GM23338 (cell line): ENCODE results near the gene POMP. TPM values are rescaled to one million over a fixed set of nuclear protein-coding genes. Genes with fewer than 3 reads are reported as not detected.

Source experiments
- ATAC-seq: fragments of 200-7000 bp; cut with Tn5 transposase; 3 replicates; pipeline ENCODE4 v1.9.1; 2020
- DNase-seq: peaks from one replicate; pipeline ENCODE4 v3.0.0-alpha.2; 2015; ENCODE audit warnings: low spot score
- H2AFZ ChIP-seq: fragments of 200-600 bp; sonication (generic); 2 replicates; pipeline ENCODE4 v1.8.0; 2016; ENCODE audit warnings: antibody characterized with exemption, mild to moderate bottlenecking, moderate library complexity
- H3F3A ChIP-seq: fragments of 200-600 bp; sonication (generic); replicated peaks from 2 replicates; pipeline ENCODE4 v1.8.0; 2017; ENCODE audit warnings: antibody characterized with exemption, mixed run types, low read depth
- H3K27ac ChIP-seq: fragments of 200-600 bp; sonication (generic); 2 replicates; pipeline ENCODE4 v1.6.1; 2016; ENCODE audit warnings: low read depth
- H3K27me3 ChIP-seq: fragments of 200-600 bp; sonication (generic); 2 replicates; pipeline ENCODE4 v1.8.0; 2016; ENCODE audit warnings: mild to moderate bottlenecking, mixed run types, moderate library complexity; ENCODE audit not compliant: insufficient read depth
- H3K36me3 ChIP-seq: fragments of 200-600 bp; sonication (generic); 2 replicates; pipeline ENCODE4 v1.8.0; 2016; ENCODE audit warnings: mild to moderate bottlenecking; ENCODE audit not compliant: insufficient read depth
- H3K4me1 ChIP-seq: fragments of 200-600 bp; sonication (generic); 2 replicates; pipeline ENCODE4 v1.8.0; 2016; ENCODE audit warnings: mild to moderate bottlenecking, moderate library complexity; ENCODE audit not compliant: insufficient read depth
- H3K4me2 ChIP-seq: fragments of 200-600 bp; sonication (generic); 2 replicates; pipeline ENCODE4 v1.7.1; 2017; ENCODE audit warnings: mixed run types
- H3K4me3 ChIP-seq: fragments of 200-600 bp; sonication (generic); 2 replicates; pipeline ENCODE4 v1.6.1; 2016; ENCODE audit warnings: mixed run types
- H3K79me2 ChIP-seq: fragments of 200-600 bp; sonication (generic); replicated peaks from 2 replicates; pipeline ENCODE4 v1.8.0; 2017; ENCODE audit warnings: mild to moderate bottlenecking; ENCODE audit not compliant: insufficient read depth
- H3K9me2 ChIP-seq: fragments of 200-600 bp; sonication (generic); 2 replicates; pipeline ENCODE4 v1.8.0; 2017; ENCODE audit not compliant: insufficient read depth
- H4K20me1 ChIP-seq: fragments of 200-600 bp; sonication (generic); replicated peaks from 2 replicates; pipeline ENCODE4 v1.8.0; 2017; ENCODE audit warnings: mild to moderate bottlenecking; ENCODE audit not compliant: insufficient read depth
- H3K27ac Mint-ChIP-seq: 2 replicates; pipeline ENCODE4 v1.8.0; 2020; ENCODE audit warnings: inconsistent platforms, mild to moderate bottlenecking, moderate library complexity, mixed read lengths
- H3K27me3 Mint-ChIP-seq: 3 replicates; pipeline ENCODE4 v1.8.0; 2022; ENCODE audit warnings: low read depth, mild to moderate bottlenecking, moderate library complexity, mixed read lengths, inconsistent platforms; ENCODE audit not compliant: insufficient read depth, poor library complexity
- H3K36me3 Mint-ChIP-seq: 3 replicates; pipeline ENCODE4 v1.8.0; 2021; ENCODE audit warnings: low read depth, mild to moderate bottlenecking, inconsistent platforms, moderate library complexity, mixed read lengths
- H3K4me1 Mint-ChIP-seq: 3 replicates; pipeline ENCODE4 v1.8.0; 2020; ENCODE audit warnings: mild to moderate bottlenecking, inconsistent platforms, mixed read lengths
- H3K4me3 Mint-ChIP-seq: 3 replicates; pipeline ENCODE4 v1.8.0; 2021; ENCODE audit warnings: moderate library complexity, mild to moderate bottlenecking, inconsistent platforms, mixed read lengths
- H3K9me3 Mint-ChIP-seq: 3 replicates; pipeline ENCODE4 v1.8.0; 2020; ENCODE audit warnings: moderate library complexity, mild to moderate bottlenecking, inconsistent platforms, mixed read lengths
- CREB1 ChIP-seq: fragments of 250-450 bp; sonication (Bioruptor Pico); IDR thresholded peaks from 2 replicates; pipeline ENCODE4 v1.5.0; 2020; ENCODE audit warnings: low read depth, mild to moderate bottlenecking, moderate library complexity
- EZH2 ChIP-seq: fragments of 200-600 bp; sonication (generic); IDR thresholded peaks from one replicate; pipeline ENCODE4 v1.8.0; 2017; ENCODE audit warnings: antibody characterized with exemption, mild to moderate bottlenecking, low read depth; ENCODE audit not compliant: unreplicated experiment
- EZH2phosphoT487 ChIP-seq: fragments of 200-600 bp; sonication (generic); IDR thresholded peaks from one replicate; pipeline ENCODE4 v1.8.1; 2018; ENCODE audit warnings: antibody characterized with exemption; ENCODE audit not compliant: unreplicated experiment
- JUNB ChIP-seq: IDR thresholded peaks from one replicate; pipeline ENCODE4 v1.6.1; 2016; ENCODE audit warnings: antibody characterized with exemption; ENCODE audit not compliant: unreplicated experiment
- NANOG ChIP-seq: IDR thresholded peaks from 2 replicates; pipeline ENCODE4 v1.6.1; 2016; ENCODE audit warnings: antibody characterized with exemption, borderline replicate concordance
- POLR2AphosphoS5 ChIP-seq: IDR thresholded peaks from 2 replicates; pipeline ENCODE4 v1.6.1; 2016; ENCODE audit warnings: antibody characterized with exemption, low read depth
- STAT1 ChIP-seq: IDR thresholded peaks from one replicate; pipeline ENCODE4 v1.6.1; 2016; ENCODE audit warnings: antibody characterized with exemption; ENCODE audit not compliant: unreplicated experiment
- ZNF114 ChIP-seq: fragments of 250-450 bp; sonication (Bioruptor Pico); IDR thresholded peaks from 2 replicates; pipeline ENCODE4 v1.5.0; 2020; ENCODE audit warnings: mild to moderate bottlenecking, moderate library complexity
- ZNF331 ChIP-seq: fragments of 250-450 bp; sonication (Bioruptor Pico); IDR thresholded peaks from 2 replicates; pipeline ENCODE4 v1.5.0; 2020; ENCODE audit warnings: low read depth, mild to moderate bottlenecking, moderate library complexity
- polyA plus RNA-seq: library from polyadenylated mRNA; unstranded; fragments of >200 nt; fragmentation: Nextera tagmentation; extraction: Ambion mirVana; gene quantifications from 2 replicates; pipeline ENCODE4 v1.2.1, GENCODE V29; 2016
- total RNA-seq: library from RNA; depleted of rRNA; stranded (reverse); fragments of >200 nt; shearing (Covaris generic); gene quantifications from 2 replicates; pipeline ENCODE4 v1.2.3, GENCODE V29; 2014
- TF ChIP-seq, protein P1 (sequence below): fragments of 250-450 bp; sonication (Bioruptor Pico); IDR thresholded peaks from 2 replicates; pipeline ENCODE4 v1.5.0; 2020; ENCODE audit warnings: mild to moderate bottlenecking, moderate library complexity
- TF ChIP-seq, protein P2 (sequence below): IDR thresholded peaks from one replicate; pipeline ENCODE4 v1.6.1; 2018; ENCODE audit warnings: antibody characterized with exemption; ENCODE audit not compliant: unreplicated experiment
- TF ChIP-seq, protein P3 (sequence below): IDR thresholded peaks from 2 replicates; pipeline ENCODE4 v1.6.1; 2016; ENCODE audit warnings: antibody characterized with exemption
- TF ChIP-seq, protein P4 (sequence below), 2 experiments: fragments of 200-600 bp in 1 of 2; sonication (generic) in 1 of 2; conservative IDR thresholded peaks; 2 replicates each; pipeline versions ENCODE4 v1.5.1 to v1.6.1; 2016 to 2017; ENCODE audit warnings: antibody characterized with exemption in 2 of 2, low read depth in 2 of 2, mild to moderate bottlenecking in 2 of 2, moderate library complexity in 1 of 2

POMP gene
- total and polyA plus RNA-seq, 2 experiments from 2014 or later = 95.9 to 446 TPM

- Histone ChIP-seq H3K36me3 (no peaks in the 10 kb centered on the region), H4K20me1 (no peaks in the 10 kb centered on the region), H3K4me1 (peaks cover 8% of the 10 kb centered on the region; the same call in 1 of the 2 replicates), H3K4me3 (no peak overlapping the region), H3K4me2 (no peak overlapping the region), H3F3A (no peaks in the 10 kb centered on the region), H3K9me2 (no peaks in the 10 kb centered on the region), H3K27me3 (no peaks in the 10 kb centered on the region), H2AFZ (peak overlapping the region; percentile 12; the same call in 1 of the 2 replicates), H3K79me2 (no peaks in the 10 kb centered on the region), H3K27ac (no peak overlapping the region)
- H3K9me3 Mint-ChIP-seq = no peaks in the 10 kb centered on the region
- H3K4me1 Mint-ChIP-seq = peaks cover 25% of the 10 kb centered on the region
- H3K27me3 Mint-ChIP-seq = peaks cover 12% of the 10 kb centered on the region
- DNase-seq (no peak), ATAC-seq (no peak)
- H3K27ac Mint-ChIP-seq = no peak overlapping the region
- TF ChIP-seq STAT1 = no peak
- TF ChIP-seq ZNF114 (CRISPR knock-in tag) = no peak
- no peak for TF ChIP-seq NANOG
- TF ChIP-seq, protein P1, sequence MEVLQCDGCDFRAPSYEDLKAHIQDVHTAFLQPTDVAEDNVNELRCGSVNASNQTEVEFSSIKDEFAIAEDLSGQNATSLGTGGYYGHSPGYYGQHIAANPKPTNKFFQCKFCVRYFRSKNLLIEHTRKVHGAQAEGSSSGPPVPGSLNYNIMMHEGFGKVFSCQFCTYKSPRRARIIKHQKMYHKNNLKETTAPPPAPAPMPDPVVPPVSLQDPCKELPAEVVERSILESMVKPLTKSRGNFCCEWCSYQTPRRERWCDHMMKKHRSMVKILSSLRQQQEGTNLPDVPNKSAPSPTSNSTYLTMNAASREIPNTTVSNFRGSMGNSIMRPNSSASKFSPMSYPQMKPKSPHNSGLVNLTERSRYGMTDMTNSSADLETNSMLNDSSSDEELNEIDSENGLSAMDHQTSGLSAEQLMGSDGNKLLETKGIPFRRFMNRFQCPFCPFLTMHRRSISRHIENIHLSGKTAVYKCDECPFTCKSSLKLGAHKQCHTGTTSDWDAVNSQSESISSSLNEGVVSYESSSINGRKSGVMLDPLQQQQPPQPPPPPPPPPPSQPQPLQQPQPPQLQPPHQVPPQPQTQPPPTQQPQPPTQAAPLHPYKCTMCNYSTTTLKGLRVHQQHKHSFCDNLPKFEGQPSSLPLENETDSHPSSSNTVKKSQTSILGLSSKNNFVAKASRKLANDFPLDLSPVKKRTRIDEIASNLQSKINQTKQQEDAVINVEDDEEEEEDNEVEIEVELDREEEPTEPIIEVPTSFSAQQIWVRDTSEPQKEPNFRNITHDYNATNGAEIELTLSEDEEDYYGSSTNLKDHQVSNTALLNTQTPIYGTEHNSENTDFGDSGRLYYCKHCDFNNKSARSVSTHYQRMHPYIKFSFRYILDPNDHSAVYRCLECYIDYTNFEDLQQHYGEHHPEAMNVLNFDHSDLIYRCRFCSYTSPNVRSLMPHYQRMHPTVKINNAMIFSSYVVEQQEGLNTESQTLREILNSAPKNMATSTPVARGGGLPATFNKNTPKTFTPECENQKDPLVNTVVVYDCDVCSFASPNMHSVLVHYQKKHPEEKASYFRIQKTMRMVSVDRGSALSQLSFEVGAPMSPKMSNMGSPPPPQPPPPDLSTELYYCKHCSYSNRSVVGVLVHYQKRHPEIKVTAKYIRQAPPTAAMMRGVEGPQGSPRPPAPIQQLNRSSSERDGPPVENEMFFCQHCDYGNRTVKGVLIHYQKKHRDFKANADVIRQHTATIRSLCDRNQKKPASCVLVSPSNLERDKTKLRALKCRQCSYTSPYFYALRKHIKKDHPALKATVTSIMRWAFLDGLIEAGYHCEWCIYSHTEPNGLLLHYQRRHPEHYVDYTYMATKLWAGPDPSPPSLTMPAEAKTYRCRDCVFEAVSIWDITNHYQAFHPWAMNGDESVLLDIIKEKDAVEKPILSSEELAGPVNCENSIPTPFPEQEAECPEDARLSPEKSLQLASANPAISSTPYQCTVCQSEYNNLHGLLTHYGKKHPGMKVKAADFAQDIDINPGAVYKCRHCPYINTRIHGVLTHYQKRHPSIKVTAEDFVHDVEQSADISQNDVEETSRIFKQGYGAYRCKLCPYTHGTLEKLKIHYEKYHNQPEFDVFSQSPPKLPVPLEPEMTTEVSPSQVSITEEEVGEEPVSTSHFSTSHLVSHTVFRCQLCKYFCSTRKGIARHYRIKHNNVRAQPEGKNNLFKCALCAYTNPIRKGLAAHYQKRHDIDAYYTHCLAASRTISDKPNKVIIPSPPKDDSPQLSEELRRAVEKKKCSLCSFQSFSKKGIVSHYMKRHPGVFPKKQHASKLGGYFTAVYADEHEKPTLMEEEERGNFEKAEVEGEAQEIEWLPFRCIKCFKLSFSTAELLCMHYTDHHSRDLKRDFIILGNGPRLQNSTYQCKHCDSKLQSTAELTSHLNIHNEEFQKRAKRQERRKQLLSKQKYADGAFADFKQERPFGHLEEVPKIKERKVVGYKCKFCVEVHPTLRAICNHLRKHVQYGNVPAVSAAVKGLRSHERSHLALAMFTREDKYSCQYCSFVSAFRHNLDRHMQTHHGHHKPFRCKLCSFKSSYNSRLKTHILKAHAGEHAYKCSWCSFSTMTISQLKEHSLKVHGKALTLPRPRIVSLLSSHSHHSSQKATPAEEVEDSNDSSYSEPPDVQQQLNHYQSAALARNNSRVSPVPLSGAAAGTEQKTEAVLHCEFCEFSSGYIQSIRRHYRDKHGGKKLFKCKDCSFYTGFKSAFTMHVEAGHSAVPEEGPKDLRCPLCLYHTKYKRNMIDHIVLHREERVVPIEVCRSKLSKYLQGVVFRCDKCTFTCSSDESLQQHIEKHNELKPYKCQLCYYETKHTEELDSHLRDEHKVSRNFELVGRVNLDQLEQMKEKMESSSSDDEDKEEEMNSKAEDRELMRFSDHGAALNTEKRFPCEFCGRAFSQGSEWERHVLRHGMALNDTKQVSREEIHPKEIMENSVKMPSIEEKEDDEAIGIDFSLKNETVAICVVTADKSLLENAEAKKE = no peak
- TF ChIP-seq, protein P2, sequence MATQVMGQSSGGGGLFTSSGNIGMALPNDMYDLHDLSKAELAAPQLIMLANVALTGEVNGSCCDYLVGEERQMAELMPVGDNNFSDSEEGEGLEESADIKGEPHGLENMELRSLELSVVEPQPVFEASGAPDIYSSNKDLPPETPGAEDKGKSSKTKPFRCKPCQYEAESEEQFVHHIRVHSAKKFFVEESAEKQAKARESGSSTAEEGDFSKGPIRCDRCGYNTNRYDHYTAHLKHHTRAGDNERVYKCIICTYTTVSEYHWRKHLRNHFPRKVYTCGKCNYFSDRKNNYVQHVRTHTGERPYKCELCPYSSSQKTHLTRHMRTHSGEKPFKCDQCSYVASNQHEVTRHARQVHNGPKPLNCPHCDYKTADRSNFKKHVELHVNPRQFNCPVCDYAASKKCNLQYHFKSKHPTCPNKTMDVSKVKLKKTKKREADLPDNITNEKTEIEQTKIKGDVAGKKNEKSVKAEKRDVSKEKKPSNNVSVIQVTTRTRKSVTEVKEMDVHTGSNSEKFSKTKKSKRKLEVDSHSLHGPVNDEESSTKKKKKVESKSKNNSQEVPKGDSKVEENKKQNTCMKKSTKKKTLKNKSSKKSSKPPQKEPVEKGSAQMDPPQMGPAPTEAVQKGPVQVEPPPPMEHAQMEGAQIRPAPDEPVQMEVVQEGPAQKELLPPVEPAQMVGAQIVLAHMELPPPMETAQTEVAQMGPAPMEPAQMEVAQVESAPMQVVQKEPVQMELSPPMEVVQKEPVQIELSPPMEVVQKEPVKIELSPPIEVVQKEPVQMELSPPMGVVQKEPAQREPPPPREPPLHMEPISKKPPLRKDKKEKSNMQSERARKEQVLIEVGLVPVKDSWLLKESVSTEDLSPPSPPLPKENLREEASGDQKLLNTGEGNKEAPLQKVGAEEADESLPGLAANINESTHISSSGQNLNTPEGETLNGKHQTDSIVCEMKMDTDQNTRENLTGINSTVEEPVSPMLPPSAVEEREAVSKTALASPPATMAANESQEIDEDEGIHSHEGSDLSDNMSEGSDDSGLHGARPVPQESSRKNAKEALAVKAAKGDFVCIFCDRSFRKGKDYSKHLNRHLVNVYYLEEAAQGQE = no peak
- no peak for TF ChIP-seq JUNB
- TF ChIP-seq, protein P3, sequence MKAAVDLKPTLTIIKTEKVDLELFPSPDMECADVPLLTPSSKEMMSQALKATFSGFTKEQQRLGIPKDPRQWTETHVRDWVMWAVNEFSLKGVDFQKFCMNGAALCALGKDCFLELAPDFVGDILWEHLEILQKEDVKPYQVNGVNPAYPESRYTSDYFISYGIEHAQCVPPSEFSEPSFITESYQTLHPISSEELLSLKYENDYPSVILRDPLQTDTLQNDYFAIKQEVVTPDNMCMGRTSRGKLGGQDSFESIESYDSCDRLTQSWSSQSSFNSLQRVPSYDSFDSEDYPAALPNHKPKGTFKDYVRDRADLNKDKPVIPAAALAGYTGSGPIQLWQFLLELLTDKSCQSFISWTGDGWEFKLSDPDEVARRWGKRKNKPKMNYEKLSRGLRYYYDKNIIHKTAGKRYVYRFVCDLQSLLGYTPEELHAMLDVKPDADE = no peak
- no peak for TF ChIP-seq CREB1 (CRISPR knock-in tag)
- TF ChIP-seq, protein P4, sequence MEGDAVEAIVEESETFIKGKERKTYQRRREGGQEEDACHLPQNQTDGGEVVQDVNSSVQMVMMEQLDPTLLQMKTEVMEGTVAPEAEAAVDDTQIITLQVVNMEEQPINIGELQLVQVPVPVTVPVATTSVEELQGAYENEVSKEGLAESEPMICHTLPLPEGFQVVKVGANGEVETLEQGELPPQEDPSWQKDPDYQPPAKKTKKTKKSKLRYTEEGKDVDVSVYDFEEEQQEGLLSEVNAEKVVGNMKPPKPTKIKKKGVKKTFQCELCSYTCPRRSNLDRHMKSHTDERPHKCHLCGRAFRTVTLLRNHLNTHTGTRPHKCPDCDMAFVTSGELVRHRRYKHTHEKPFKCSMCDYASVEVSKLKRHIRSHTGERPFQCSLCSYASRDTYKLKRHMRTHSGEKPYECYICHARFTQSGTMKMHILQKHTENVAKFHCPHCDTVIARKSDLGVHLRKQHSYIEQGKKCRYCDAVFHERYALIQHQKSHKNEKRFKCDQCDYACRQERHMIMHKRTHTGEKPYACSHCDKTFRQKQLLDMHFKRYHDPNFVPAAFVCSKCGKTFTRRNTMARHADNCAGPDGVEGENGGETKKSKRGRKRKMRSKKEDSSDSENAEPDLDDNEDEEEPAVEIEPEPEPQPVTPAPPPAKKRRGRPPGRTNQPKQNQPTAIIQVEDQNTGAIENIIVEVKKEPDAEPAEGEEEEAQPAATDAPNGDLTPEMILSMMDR (conservative IDR thresholded peaks at IDR 0.05; ENCODE audit: low read depth in 2 of 2) = no peak
- TF ChIP-seq POLR2AphosphoS5 = no peak
- no peak for TF ChIP-seq ZNF331
- TF ChIP-seq EZH2phosphoT487 = no peak
- no peak for TF ChIP-seq EZH2
- no peak overlapping the region for H3K4me3 Mint-ChIP-seq
- no peaks in the 10 kb centered on the region; the same call in 2 of the 3 replicates for H3K36me3 Mint-ChIP-seq
Measured at GRCh38 chr13:28628241-28628640, 30.7 kb upstream of the POMP start.
